ENCODE measurements around the gene EBF3.

Gene EBF3

GRCh38 chr10:129871966-129872365 lies 92.1 kb downstream of the EBF3 start:
- DNase-seq (ENCODE audit: low read depth) = no peak

GRCh38 chr10:129870961-129871621 lies 93.0 kb downstream of the EBF3 start:
- DNase-seq (ENCODE audit: low read depth) = no peak

- DNase-seq (ENCODE audit: low read depth) = no peak
Measured at GRCh38 chr10:129870474-129870757, 93.7 kb downstream of the EBF3 start.

- DNase-seq (ENCODE audit: low read depth) = no peak
Measured at GRCh38 chr10:129869596-129870473, 94.2 kb downstream of the EBF3 start.

- no peak for DNase-seq (ENCODE audit: low read depth)
Measured at GRCh38 chr10:129868449-129869035, 95.5 kb downstream of the EBF3 start.

- DNase-seq (ENCODE audit: low read depth) = no peak
Measured at GRCh38 chr10:129867631-129868179, 96.4 kb downstream of the EBF3 start.

- DNase-seq (ENCODE audit: low read depth) = no peak
Measured at GRCh38 chr10:129866894-129867293, 97.2 kb downstream of the EBF3 start.

GRCh38 chr10:129865960-129866359 lies 98.1 kb downstream of the EBF3 start:
- no peak for DNase-seq (ENCODE audit: low read depth)

GRCh38 chr10:129865413-129865812 lies 98.7 kb downstream of the EBF3 start:
- DNase-seq (ENCODE audit: low read depth) = no peak

GRCh38 chr10:129864601-129865126 lies 99.4 kb downstream of the EBF3 start:
- no peak for DNase-seq (ENCODE audit: low read depth)

GRCh38 chr10:129864082-129864481 lies 100.0 kb downstream of the EBF3 start:
- no peak for DNase-seq (ENCODE audit: low read depth)

GRCh38 chr10:129863201-129863663 lies 100.8 kb downstream of the EBF3 start:
- DNase-seq (ENCODE audit: low read depth) = no peak

- DNase-seq (ENCODE audit: low read depth) = no peak
Measured at GRCh38 chr10:129861776-129862531, 102.1 kb downstream of the EBF3 start.

- DNase-seq (ENCODE audit: low read depth) = no peak
Measured at GRCh38 chr10:129860396-129860795, 103.7 kb downstream of the EBF3 start.

GRCh38 chr10:129859536-129859935 lies 104.5 kb downstream of the EBF3 start:
- DNase-seq (ENCODE audit: low read depth) = no peak

GRCh38 chr10:129857242-129857960 lies 106.7 kb downstream of the EBF3 start:
- no peak for DNase-seq (ENCODE audit: low read depth)

GRCh38 chr10:129855836-129856563 lies 108.1 kb downstream of the EBF3 start:
- DNase-seq (ENCODE audit: low read depth) = no peak

- no peak for DNase-seq (ENCODE audit: low read depth)
Measured at GRCh38 chr10:129854796-129855705, 109.0 kb downstream of the EBF3 start.

- no peak for DNase-seq (ENCODE audit: low read depth)
Measured at GRCh38 chr10:129854158-129854557, 109.9 kb downstream of the EBF3 start.

- no peak for DNase-seq (ENCODE audit: low read depth)
Measured at GRCh38 chr10:129853562-129853903, 110.5 kb downstream of the EBF3 start.

All from fibroblast of the conjunctiva (primary cell).